Progenitor cell of endocrine pancreas (in vitro differentiated cells): ENCODE results near the gene ZNF18. TPM values are rescaled to one million over a fixed set of nuclear protein-coding genes. Genes with fewer than 3 reads are reported as not detected.
A peak's percentile ranks its signal among the peaks of the same experiment; 100 is the strongest.

Experiments used
- DNase-seq: peaks from one replicate; pipeline ENCODE4 v3.0.0; 2021; ENCODE audit warnings: low spot score; ENCODE audit not compliant: unreplicated experiment
- H3K27ac Mint-ChIP-seq: 2 replicates; pipeline ENCODE4 v1.8.0; 2021; ENCODE audit warnings: mild to moderate bottlenecking, moderate library complexity, mixed read lengths
- H3K27me3 Mint-ChIP-seq: 2 replicates; pipeline ENCODE4 v1.8.0; 2021; ENCODE audit warnings: mixed read lengths
- H3K36me3 Mint-ChIP-seq: 2 replicates; pipeline ENCODE4 v1.8.0; 2022; ENCODE audit warnings: mixed read lengths; ENCODE audit not compliant: insufficient read depth
- H3K4me1 Mint-ChIP-seq: 2 replicates; pipeline ENCODE4 v1.8.0; 2021; ENCODE audit warnings: low read depth, mixed read lengths
- H3K4me3 Mint-ChIP-seq: 2 replicates; pipeline ENCODE4 v1.8.0; 2021; ENCODE audit warnings: low read depth, mild to moderate bottlenecking, moderate library complexity, mixed read lengths
- H3K9me3 Mint-ChIP-seq: 2 replicates; pipeline ENCODE4 v1.8.0; 2021; ENCODE audit warnings: low read depth, mixed read lengths
- total RNA-seq: library from RNA; stranded (reverse); gene quantifications from 2 replicates; pipeline ENCODE4 v1.2.1, GENCODE V29; 2021
- TF ChIP-seq, protein P1 (sequence below): fragments of 200-600 bp; sonication (generic); IDR thresholded peaks from one replicate; pipeline ENCODE4 v1.5.0; 2021; ENCODE audit warnings: antibody characterized with exemption, mild to moderate bottlenecking; ENCODE audit not compliant: unreplicated experiment

Gene ZNF18
- total RNA-seq, 1 donor from 2014 or later, result 7.8 TPM

DNA sequence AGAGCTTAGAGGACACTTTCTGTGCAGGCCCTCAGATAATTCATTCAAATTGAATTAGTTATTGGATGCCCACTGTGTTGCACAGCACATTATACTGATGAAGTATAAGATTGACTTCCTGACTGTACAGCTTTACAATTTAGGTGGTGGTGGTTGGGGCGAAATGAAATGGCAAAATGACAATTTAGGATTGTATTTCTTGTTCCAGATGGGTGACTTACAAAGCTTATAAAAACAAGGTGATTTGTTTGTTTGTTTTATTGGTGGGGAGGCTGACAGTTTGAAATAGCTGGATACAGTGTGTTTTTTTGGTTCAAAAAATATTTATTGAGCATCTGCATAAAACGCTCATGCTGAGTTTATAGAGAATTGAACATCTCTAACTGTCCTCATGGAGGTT, 25.0 kb upstream of the ZNF18 start:
- Mint-ChIP-seq H3K4me1 (peaks cover 37% of the 10 kb centered on the region), H3K9me3 (no peaks in the 10 kb centered on the region), H3K27me3 (peaks cover 11% of the 10 kb centered on the region), H3K4me3 (peak overlapping the region; percentile 83), H3K27ac (peak overlapping the region; percentile 95), H3K36me3 (peaks cover 2% of the 10 kb centered on the region)
- DNase-seq, result no peak
- TF ChIP-seq, protein P1, sequence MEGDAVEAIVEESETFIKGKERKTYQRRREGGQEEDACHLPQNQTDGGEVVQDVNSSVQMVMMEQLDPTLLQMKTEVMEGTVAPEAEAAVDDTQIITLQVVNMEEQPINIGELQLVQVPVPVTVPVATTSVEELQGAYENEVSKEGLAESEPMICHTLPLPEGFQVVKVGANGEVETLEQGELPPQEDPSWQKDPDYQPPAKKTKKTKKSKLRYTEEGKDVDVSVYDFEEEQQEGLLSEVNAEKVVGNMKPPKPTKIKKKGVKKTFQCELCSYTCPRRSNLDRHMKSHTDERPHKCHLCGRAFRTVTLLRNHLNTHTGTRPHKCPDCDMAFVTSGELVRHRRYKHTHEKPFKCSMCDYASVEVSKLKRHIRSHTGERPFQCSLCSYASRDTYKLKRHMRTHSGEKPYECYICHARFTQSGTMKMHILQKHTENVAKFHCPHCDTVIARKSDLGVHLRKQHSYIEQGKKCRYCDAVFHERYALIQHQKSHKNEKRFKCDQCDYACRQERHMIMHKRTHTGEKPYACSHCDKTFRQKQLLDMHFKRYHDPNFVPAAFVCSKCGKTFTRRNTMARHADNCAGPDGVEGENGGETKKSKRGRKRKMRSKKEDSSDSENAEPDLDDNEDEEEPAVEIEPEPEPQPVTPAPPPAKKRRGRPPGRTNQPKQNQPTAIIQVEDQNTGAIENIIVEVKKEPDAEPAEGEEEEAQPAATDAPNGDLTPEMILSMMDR, result no peak

GRCh38 chr17:12021623-12022140, 24.4 kb upstream of the ZNF18 start:
- TF ChIP-seq, protein P1, result no peak
- H3K4me3 Mint-ChIP-seq, result peak overlapping the region; percentile 83
- no peaks in the 10 kb centered on the region for H3K9me3 Mint-ChIP-seq
- no peaks in the 10 kb centered on the region for H3K36me3 Mint-ChIP-seq
- peaks cover 11% of the 10 kb centered on the region for H3K27me3 Mint-ChIP-seq
- no peak for DNase-seq
- peak overlapping the region; percentile 95 for H3K27ac Mint-ChIP-seq
- peaks cover 32% of the 10 kb centered on the region for H3K4me1 Mint-ChIP-seq

GRCh38 chr17:12020642-12021622, 23.7 kb upstream of the ZNF18 start, which contains the start of gene MAP2K4:
Gene MAP2K4 (plus strand): TSS chr17:12020877. CDS start chr17:12020887, 10 bp downstream.
- Mint-ChIP-seq H3K27me3 (peaks cover 11% of the 10 kb centered on the region), H3K27ac (peak within 1 kb of the TSS; percentile 95), H3K36me3 (no peaks in the 10 kb centered on the region), H3K9me3 (no peaks in the 10 kb centered on the region), H3K4me1 (peaks cover 26% of the 10 kb centered on the region), H3K4me3 (peak within 1 kb of the TSS; percentile 83)
- TF ChIP-seq, protein P1, result no peak
- DNase-seq, result peak; percentile 92

- no peak overlapping the region for H3K4me3 Mint-ChIP-seq
- H3K9me3 Mint-ChIP-seq, result no peaks in the 10 kb centered on the region
- no peak for DNase-seq
- no peaks in the 10 kb centered on the region for H3K4me1 Mint-ChIP-seq
- H3K27ac Mint-ChIP-seq, result no peak overlapping the region
- no peaks in the 10 kb centered on the region for H3K36me3 Mint-ChIP-seq
- TF ChIP-seq, protein P1, result no peak
- H3K27me3 Mint-ChIP-seq, result peaks cover 6% of the 10 kb centered on the region
These were observed 10.2 kb upstream of the ZNF18 start for GRCh38 chr17:12007466-12007865.

- no peaks in the 10 kb centered on the region for H3K36me3 Mint-ChIP-seq
- H3K4me1 Mint-ChIP-seq, result peaks cover 3% of the 10 kb centered on the region
- TF ChIP-seq, protein P1, result no peak
- H3K9me3 Mint-ChIP-seq, result no peaks in the 10 kb centered on the region
- DNase-seq, result no peak
- H3K4me3 Mint-ChIP-seq, result no peak overlapping the region
- H3K27me3 Mint-ChIP-seq, result no peaks in the 10 kb centered on the region
- H3K27ac Mint-ChIP-seq, result no peak overlapping the region
These were observed 2.4 kb upstream of the ZNF18 start for GRCh38 chr17:11999696-12000095.
